ENCODE data around the gene DNAJA2.

Gene DNAJA2

DNA sequence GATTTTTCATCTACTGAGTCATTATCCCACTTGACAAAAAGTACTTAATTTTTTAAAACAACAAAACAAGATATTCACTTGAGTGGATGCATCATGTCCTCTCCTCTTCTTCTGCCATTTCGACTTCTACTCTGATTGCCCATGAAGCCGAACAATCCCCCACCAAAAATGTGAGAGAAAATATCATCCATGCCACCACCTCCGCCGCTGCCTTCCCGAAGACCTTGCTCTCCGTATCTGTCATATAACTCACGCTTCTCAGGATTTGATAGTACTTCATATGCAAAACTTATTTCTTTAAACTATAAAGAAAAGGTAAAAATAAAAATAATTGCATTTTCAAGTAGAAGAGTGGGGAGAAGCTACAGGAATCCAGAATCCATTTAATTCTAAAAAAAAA is 2.2 kb downstream of the DNAJA2 start:
- H3K27ac ChIP-seq (ENCODE audit: insufficient read depth in 1 of 2, low read depth in 1 of 2, low read length in 2 of 2, poor library complexity in 1 of 2, severe bottlenecking in 2 of 2) = no peak overlapping the region
- no peaks in the 10 kb centered on the region for H3K9me3 ChIP-seq (ENCODE audit: control extremely low read depth in 1 of 5, control insufficient read depth in 4 of 5, insufficient read depth in 2 of 5, low read depth in 1 of 5, low read length in 4 of 5)
- H3K4me3 ChIP-seq (ENCODE audit: control insufficient read depth in 1 of 7, extremely low read depth in 1 of 7, insufficient read depth in 4 of 7, low read depth in 2 of 7, low read length in 6 of 7) = no peak overlapping the region
- ChIA-PET POLR2A (no interaction called here), CTCF (interaction anchor here (1.1 kb wide), 1 partner anchor 66 kb away, joined by 4 read pairs; no protein-coding TSS in a partner anchor)
- H3K36me3 ChIP-seq (ENCODE audit: control insufficient read depth in 4 of 4, insufficient read depth in 4 of 4, low read length in 3 of 4) = peaks cover 7 to 46% (median 27%) of the 10 kb centered on the region in 4 experiments
- 100% methylated on average over 2 of the region's 7 CpGs for WGBS (ENCODE audit: insufficient coverage)
- no peak for DNase-seq
- peaks cover 12 to 22% (median 16%) of the 10 kb centered on the region in 4 experiments for H3K4me1 ChIP-seq (ENCODE audit: control extremely low read depth in 1 of 4, control insufficient read depth in 4 of 4, insufficient read depth in 4 of 4, low read length in 3 of 4)
- no peaks in the 10 kb centered on the region for H3K27me3 ChIP-seq (replicated peaks in 2 of 5; ENCODE audit: control insufficient read depth in 4 of 5, insufficient read depth in 5 of 5, low read length in 4 of 5)

- no peaks in the 10 kb centered on the region for H3K27me3 ChIP-seq (replicated peaks in 2 of 5; ENCODE audit: control insufficient read depth in 4 of 5, insufficient read depth in 5 of 5, low read length in 4 of 5)
- H3K36me3 ChIP-seq (ENCODE audit: control insufficient read depth in 4 of 4, insufficient read depth in 4 of 4, low read length in 3 of 4) = peaks cover 7 to 57% (median 37%) of the 10 kb centered on the region in 4 experiments
- no peaks in the 10 kb centered on the region for H3K9me3 ChIP-seq (ENCODE audit: control extremely low read depth in 1 of 5, control insufficient read depth in 4 of 5, insufficient read depth in 2 of 5, low read depth in 1 of 5, low read length in 4 of 5)
- CTCF ChIA-PET = no interaction called here
- peaks cover 12 to 22% (median 16%) of the 10 kb centered on the region in 4 experiments for H3K4me1 ChIP-seq (ENCODE audit: control extremely low read depth in 1 of 4, control insufficient read depth in 4 of 4, insufficient read depth in 4 of 4, low read length in 3 of 4)
- no peak overlapping the region for H3K27ac ChIP-seq (ENCODE audit: insufficient read depth in 1 of 2, low read depth in 1 of 2, low read length in 2 of 2, poor library complexity in 1 of 2, severe bottlenecking in 2 of 2)
- WGBS (ENCODE audit: insufficient coverage) = 100% methylated on average over 1 of the region's 2 CpGs
- no peak overlapping the region for H3K4me3 ChIP-seq (ENCODE audit: control insufficient read depth in 1 of 7, extremely low read depth in 1 of 7, insufficient read depth in 4 of 7, low read depth in 2 of 7, low read length in 6 of 7)
- POLR2A ChIA-PET = no interaction called here
- no peak for DNase-seq
Measured at GRCh38 chr16:46970089-46970488, 3.4 kb downstream of the DNAJA2 start.

DNA sequence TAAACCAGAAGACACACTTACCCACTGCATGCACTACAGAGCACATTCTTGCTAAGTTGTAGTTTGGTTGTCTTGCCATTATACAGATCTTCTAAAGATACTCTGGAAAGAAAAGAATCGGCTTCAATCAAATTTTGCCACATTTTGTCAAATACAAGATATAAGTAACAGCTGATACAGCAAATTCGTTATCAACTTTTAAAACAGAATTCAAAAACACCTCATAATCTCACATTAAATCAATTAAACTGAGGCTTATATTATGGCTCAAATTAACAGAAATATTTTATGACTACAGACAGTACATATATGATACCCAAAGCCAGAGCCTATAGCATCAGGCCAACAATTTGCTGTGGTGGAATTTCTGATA is 5.4 kb downstream of the DNAJA2 start:
- no peak for DNase-seq
- CTCF ChIA-PET = no interaction called here
- Histone ChIP-seq H3K9me3 (ENCODE audit: control extremely low read depth in 1 of 5, control insufficient read depth in 4 of 5, insufficient read depth in 2 of 5, low read depth in 1 of 5, low read length in 4 of 5) (no peaks in the 10 kb centered on the region), H3K27ac (ENCODE audit: insufficient read depth in 1 of 2, low read depth in 1 of 2, low read length in 2 of 2, poor library complexity in 1 of 2, severe bottlenecking in 2 of 2) (no peak overlapping the region), H3K4me1 (ENCODE audit: control extremely low read depth in 1 of 4, control insufficient read depth in 4 of 4, insufficient read depth in 4 of 4, low read length in 3 of 4) (peaks cover 9 to 12% (median 10%) of the 10 kb centered on the region in 4 experiments), H3K4me3 (ENCODE audit: control insufficient read depth in 1 of 7, extremely low read depth in 1 of 7, insufficient read depth in 4 of 7, low read depth in 2 of 7, low read length in 6 of 7) (no peak overlapping the region), H3K36me3 (ENCODE audit: control insufficient read depth in 4 of 4, insufficient read depth in 4 of 4, low read length in 3 of 4) (peaks cover 10 to 76% (median 55%) of the 10 kb centered on the region in 4 experiments), H3K27me3 (replicated peaks in 2 of 5; ENCODE audit: control insufficient read depth in 4 of 5, insufficient read depth in 5 of 5, low read length in 4 of 5) (no peaks in the 10 kb centered on the region)
- no CpG with 5 or more reads among the region's 2 CpGs for WGBS (ENCODE audit: insufficient coverage)
- POLR2A ChIA-PET = no interaction called here

DNA sequence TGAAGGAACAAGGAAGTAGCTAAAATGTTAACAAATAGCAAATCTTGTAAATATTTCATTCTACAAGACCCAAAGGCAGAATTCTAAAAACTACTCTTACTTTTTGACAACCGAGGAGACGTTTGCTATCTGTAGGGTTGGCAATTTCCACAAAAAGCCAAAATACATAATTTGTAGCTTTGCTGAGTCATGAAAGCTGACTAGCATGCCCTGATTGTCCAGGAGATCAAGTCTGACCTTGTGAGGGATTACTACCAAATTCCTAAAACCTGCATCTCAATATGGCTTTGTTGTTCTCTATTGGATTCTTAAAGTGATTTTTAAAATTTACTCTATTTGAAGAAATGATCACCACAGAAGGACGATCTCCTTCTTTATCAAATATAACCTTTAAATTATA is 10.8 kb downstream of the DNAJA2 start:
- POLR2A ChIA-PET = interaction anchor here (1.0 kb wide), 1 partner anchor 11 kb away, joined by 5 read pairs; the partner anchor contains the start of gene DNAJA2
- Histone ChIP-seq H3K36me3 (ENCODE audit: control insufficient read depth in 4 of 4, insufficient read depth in 4 of 4, low read length in 3 of 4) (peaks cover 21 to 87% (median 60%) of the 10 kb centered on the region in 4 experiments), H3K27me3 (replicated peaks in 2 of 5; ENCODE audit: control insufficient read depth in 4 of 5, insufficient read depth in 5 of 5, low read length in 4 of 5) (no peaks in the 10 kb centered on the region), H3K9me3 (ENCODE audit: control extremely low read depth in 1 of 5, control insufficient read depth in 4 of 5, insufficient read depth in 2 of 5, low read depth in 1 of 5, low read length in 4 of 5) (no peaks in the 10 kb centered on the region), H3K4me1 (ENCODE audit: control extremely low read depth in 1 of 4, control insufficient read depth in 4 of 4, insufficient read depth in 4 of 4, low read length in 3 of 4) (peaks cover 3 to 13% (median 9%) of the 10 kb centered on the region in 4 experiments), H3K4me3 (ENCODE audit: control insufficient read depth in 1 of 7, extremely low read depth in 1 of 7, insufficient read depth in 4 of 7, low read depth in 2 of 7, low read length in 6 of 7) (no peak overlapping the region), H3K27ac (ENCODE audit: insufficient read depth in 1 of 2, low read depth in 1 of 2, low read length in 2 of 2, poor library complexity in 1 of 2, severe bottlenecking in 2 of 2) (peak overlapping the region; percentile 4 to 28)
- WGBS (ENCODE audit: insufficient coverage) = 17% methylated on average over 2 of the region's 3 CpGs
- CTCF ChIA-PET = interaction anchor here (1.1 to 1.8 kb wide), 3 partner anchors 11 to 33 kb away, joined by 3 to 6 read pairs (median 3); no protein-coding TSS in a partner anchor
- no peak for DNase-seq

DNA sequence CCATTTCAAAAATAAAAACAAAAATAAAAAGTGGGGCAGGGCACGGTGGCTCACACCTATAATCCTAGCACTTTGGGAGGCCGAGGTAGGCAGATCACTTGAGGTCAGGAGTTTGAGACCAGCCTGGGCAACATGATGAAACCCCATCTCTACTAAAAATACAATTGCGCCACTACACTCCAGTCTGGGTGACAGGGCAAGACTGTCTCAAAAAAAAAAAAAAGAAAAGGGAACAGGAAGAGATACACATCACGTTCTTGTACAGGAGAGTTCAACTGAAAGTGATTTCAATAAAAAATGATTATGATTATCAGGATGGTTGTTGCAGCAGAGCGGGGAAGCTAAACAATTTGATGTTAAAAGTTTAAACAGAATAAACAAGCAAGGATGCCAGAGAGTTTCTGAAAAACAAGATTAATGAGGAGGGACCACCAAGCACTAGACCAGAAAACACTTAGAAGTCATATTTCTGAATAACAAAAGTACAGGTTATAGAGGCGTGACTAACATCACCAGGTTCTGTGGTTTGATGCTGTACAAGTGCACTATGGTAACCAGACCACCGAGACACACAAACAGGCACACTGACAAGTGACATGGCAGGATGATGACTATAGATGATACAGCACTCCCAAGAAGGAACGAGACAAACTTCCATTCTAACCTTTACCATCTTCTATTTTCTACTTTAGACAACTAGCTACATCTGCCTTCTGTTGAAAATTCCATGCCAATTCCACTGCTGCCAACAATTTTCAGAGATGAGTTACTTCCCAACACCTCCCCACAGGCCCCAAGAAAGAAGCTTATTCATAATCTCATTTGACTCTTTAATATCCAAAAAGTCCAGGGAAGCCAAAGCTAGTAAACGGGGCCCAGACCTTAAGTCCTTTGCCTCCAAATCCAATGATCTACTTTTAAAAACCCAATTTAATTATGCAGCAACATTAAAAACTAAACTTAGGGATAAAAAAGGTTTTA is 11.8 kb downstream of the DNAJA2 start:
- no peaks in the 10 kb centered on the region for H3K27me3 ChIP-seq (replicated peaks in 2 of 5; ENCODE audit: control insufficient read depth in 4 of 5, insufficient read depth in 5 of 5, low read length in 4 of 5)
- CTCF ChIA-PET = interaction anchor here (1.2 to 1.8 kb wide), 2 partner anchors 10 to 13 kb away, joined by 3 to 6 read pairs; no protein-coding TSS in a partner anchor
- peak overlapping the region in 1 of 2 experiments; percentile 55 for H3K27ac ChIP-seq (ENCODE audit: insufficient read depth in 1 of 2, low read depth in 1 of 2, low read length in 2 of 2, poor library complexity in 1 of 2, severe bottlenecking in 2 of 2)
- 45% methylated on average over 5 of the region's 9 CpGs for WGBS (ENCODE audit: insufficient coverage)
- H3K9me3 ChIP-seq (ENCODE audit: control extremely low read depth in 1 of 5, control insufficient read depth in 4 of 5, insufficient read depth in 2 of 5, low read depth in 1 of 5, low read length in 4 of 5) = no peaks in the 10 kb centered on the region
- peaks cover 3 to 13% (median 9%) of the 10 kb centered on the region in 4 experiments for H3K4me1 ChIP-seq (ENCODE audit: control extremely low read depth in 1 of 4, control insufficient read depth in 4 of 4, insufficient read depth in 4 of 4, low read length in 3 of 4)
- peaks cover 26 to 85% (median 63%) of the 10 kb centered on the region in 4 experiments for H3K36me3 ChIP-seq (ENCODE audit: control insufficient read depth in 4 of 4, insufficient read depth in 4 of 4, low read length in 3 of 4)
- DNase-seq = peak in 2 of 3 donors; percentile 71 to 74
- POLR2A ChIA-PET = interaction anchor here (1.0 kb wide), 1 partner anchor 12 kb away, joined by 5 read pairs; the partner anchor contains the start of gene DNAJA2
- H3K4me3 ChIP-seq (ENCODE audit: control insufficient read depth in 1 of 7, extremely low read depth in 1 of 7, insufficient read depth in 4 of 7, low read depth in 2 of 7, low read length in 6 of 7) = no peak overlapping the region

- H3K36me3 ChIP-seq (ENCODE audit: control insufficient read depth in 4 of 4, insufficient read depth in 4 of 4, low read length in 3 of 4) = peaks cover 25 to 47% (median 36%) of the 10 kb centered on the region in 4 experiments
- H3K27me3 ChIP-seq (replicated peaks in 2 of 5; ENCODE audit: control insufficient read depth in 4 of 5, insufficient read depth in 5 of 5, low read length in 4 of 5) = no peaks in the 10 kb centered on the region
- no peaks in the 10 kb centered on the region for H3K4me1 ChIP-seq (ENCODE audit: control extremely low read depth in 1 of 4, control insufficient read depth in 4 of 4, insufficient read depth in 4 of 4, low read length in 3 of 4)
- POLR2A ChIA-PET = interaction anchor here (0.6 kb wide), 1 partner anchor 44 kb away, joined by 6 read pairs; no protein-coding TSS in a partner anchor
- no peaks in the 10 kb centered on the region for H3K9me3 ChIP-seq (ENCODE audit: control extremely low read depth in 1 of 5, control insufficient read depth in 4 of 5, insufficient read depth in 2 of 5, low read depth in 1 of 5, low read length in 4 of 5)
- WGBS (ENCODE audit: insufficient coverage) = 80% methylated on average over 1 of the region's 5 CpGs
- H3K4me3 ChIP-seq (ENCODE audit: control insufficient read depth in 1 of 7, extremely low read depth in 1 of 7, insufficient read depth in 4 of 7, low read depth in 2 of 7, low read length in 6 of 7) = no peak overlapping the region
- no peak for DNase-seq
- CTCF ChIA-PET = no interaction called here
- no peak overlapping the region for H3K27ac ChIP-seq (ENCODE audit: insufficient read depth in 1 of 2, low read depth in 1 of 2, low read length in 2 of 2, poor library complexity in 1 of 2, severe bottlenecking in 2 of 2)
Measured at GRCh38 chr16:46954562-46954961, 18.9 kb downstream of the DNAJA2 start.

- CTCF ChIA-PET = interaction anchor here (0.9 kb wide), 1 partner anchor 1207 kb away, joined by 4 read pairs; no protein-coding TSS in a partner anchor
- 88% methylated on average over 1 of the region's 1 CpG for WGBS (ENCODE audit: insufficient coverage)
Measured at GRCh38 chr16:46950009-46950408, 23.5 kb downstream of the DNAJA2 start.

More at GRCh38 chr16:46950009-46950408, 23.5 kb downstream of the DNAJA2 start:
- H3K4me1 ChIP-seq (ENCODE audit: control extremely low read depth in 1 of 4, control insufficient read depth in 4 of 4, insufficient read depth in 4 of 4, low read length in 3 of 4) = no peaks in the 10 kb centered on the region
- H3K9me3 ChIP-seq (ENCODE audit: control extremely low read depth in 1 of 5, control insufficient read depth in 4 of 5, insufficient read depth in 2 of 5, low read depth in 1 of 5, low read length in 4 of 5) = no peaks in the 10 kb centered on the region
- peaks cover 3 to 7% (median 5%) of the 10 kb centered on the region in 4 experiments for H3K36me3 ChIP-seq (ENCODE audit: control insufficient read depth in 4 of 4, insufficient read depth in 4 of 4, low read length in 3 of 4)
- no peak for DNase-seq
- POLR2A ChIA-PET = no interaction called here
- H3K27me3 ChIP-seq (replicated peaks in 2 of 5; ENCODE audit: control insufficient read depth in 4 of 5, insufficient read depth in 5 of 5, low read length in 4 of 5) = no peaks in the 10 kb centered on the region
- no peak overlapping the region for H3K27ac ChIP-seq (ENCODE audit: insufficient read depth in 1 of 2, low read depth in 1 of 2, low read length in 2 of 2, poor library complexity in 1 of 2, severe bottlenecking in 2 of 2)
- H3K4me3 ChIP-seq (ENCODE audit: control insufficient read depth in 1 of 7, extremely low read depth in 1 of 7, insufficient read depth in 4 of 7, low read depth in 2 of 7, low read length in 6 of 7) = no peak overlapping the region
